AG04449 (cell line): ENCODE measurements around the gene VASN.

Experiments
- CTCF ChIA-PET: fragments of 350-600 bp; formaldehyde crosslinking; extraction: SDS; loops from one replicate; lab custom pipeline; 2021; ENCODE audit warnings: antibody characterized with exemption; lab: Yijun Ruan, JAX
- POLR2A ChIA-PET: fragments of 400-600, 350-600 bp; formaldehyde crosslinking; extraction: SDS; loops from one replicate; lab custom pipeline; 2020; ENCODE audit warnings: antibody characterized with exemption, inconsistent platforms; lab: Yijun Ruan, JAX
- DNase-seq: peaks from one replicate; pipeline ENCODE4 v3.0.0-alpha.2; 2010; ENCODE audit warnings: low read depth, low spot score
- H3K4me3 ChIP-seq: 2 replicates; pipeline ENCODE4 v1.5.1; 2011; ENCODE audit warnings: low read depth, mild to moderate bottlenecking, control low read depth, low read length
- CTCF ChIP-seq: IDR thresholded peaks from one replicate; pipeline ENCODE4 v1.5.1; 2011; ENCODE audit warnings: mild to moderate bottlenecking, moderate library complexity, low read length, control low read depth, inconsistent platforms; ENCODE audit not compliant: insufficient read depth; ENCODE audit errors: missing control alignments

The VASN gene

GRCh38 chr16:4380119-4381063 lies 8.7 kb downstream of the VASN start:
- CTCF ChIA-PET = interaction anchor here (4.6 to 23.7 kb wide), 2 partner anchors 21 to 23 kb away, joined by 24 to 389 read pairs; no protein-coding TSS in a partner anchor

GRCh38 chr16:4381072-4381934 lies 9.7 kb downstream of the VASN start:
- H3K4me3 ChIP-seq = no peak overlapping the region
- TF ChIP-seq CTCF = no peak
- ChIA-PET CTCF (interaction anchor here (4.6 to 23.7 kb wide), 2 partner anchors 22 kb away, joined by 24 to 389 read pairs; no protein-coding TSS in a partner anchor), POLR2A (interaction anchor here (1.1 to 2.0 kb wide), 2 partner anchors 8 to 11 kb away, joined by 5 to 13 read pairs; no protein-coding TSS in a partner anchor)
- no peak for DNase-seq

More at GRCh38 chr16:4380119-4381063, 8.7 kb downstream of the VASN start:
- POLR2A ChIA-PET = no interaction called here
- DNase-seq = no peak
- H3K4me3 ChIP-seq = no peak overlapping the region
- TF ChIP-seq CTCF = no peak

GRCh38 chr16:4381935-4382794 lies 10.5 kb downstream of the VASN start:
- CTCF ChIA-PET = interaction anchor here (1.0 to 23.7 kb wide), 3 partner anchors 21 to 23 kb away, joined by 3 to 389 read pairs (median 24); no protein-coding TSS in a partner anchor
- POLR2A ChIA-PET = interaction anchor here (1.1 to 2.0 kb wide), 2 partner anchors 9 to 10 kb away, joined by 5 to 13 read pairs; no protein-coding TSS in a partner anchor
- H3K4me3 ChIP-seq = no peak overlapping the region
- TF ChIP-seq CTCF = no peak
- DNase-seq = no peak

GRCh38 chr16:4382795-4383357 lies 11.2 kb downstream of the VASN start:
- ChIA-PET POLR2A (interaction anchor here (2.0 kb wide), 1 partner anchor 10 kb away, joined by 13 read pairs; no protein-coding TSS in a partner anchor), CTCF (interaction anchor here (0.7 to 23.7 kb wide), 4 partner anchors 10 to 23 kb away, joined by 3 to 389 read pairs (median 3); no protein-coding TSS in a partner anchor)
- no peak for DNase-seq
- TF ChIP-seq CTCF = no peak
- H3K4me3 ChIP-seq = no peak overlapping the region
